ENCODE measurements around the gene SH3PXD2A. TPM values are rescaled to one million over a fixed set of nuclear protein-coding genes. Genes with fewer than 3 reads are reported as not detected.

Gene SH3PXD2A
- total RNA-seq, 1 donor, result 3.1 TPM

- Histone ChIP-seq H3K4me3 (ENCODE audit: low read length) (no peak overlapping the region), H3K27me3 (ENCODE audit: insufficient read depth, low read length) (no peaks in the 10 kb centered on the region), H3K4me1 (ENCODE audit: insufficient read depth, low read length) (no peaks in the 10 kb centered on the region), H3K9me3 (ENCODE audit: low read depth, low read length) (no peaks in the 10 kb centered on the region)
Measured at GRCh38 chr10:103714232-103714891, 141.0 kb downstream of the SH3PXD2A start.

- H3K4me3 ChIP-seq (ENCODE audit: low read length), result no peak overlapping the region
- H3K27me3 ChIP-seq (ENCODE audit: insufficient read depth, low read length), result no peaks in the 10 kb centered on the region
- H3K9me3 ChIP-seq (ENCODE audit: low read depth, low read length), result no peaks in the 10 kb centered on the region
- no peaks in the 10 kb centered on the region for H3K4me1 ChIP-seq (ENCODE audit: insufficient read depth, low read length)
Measured at GRCh38 chr10:103713676-103714075, 141.7 kb downstream of the SH3PXD2A start.

DNA sequence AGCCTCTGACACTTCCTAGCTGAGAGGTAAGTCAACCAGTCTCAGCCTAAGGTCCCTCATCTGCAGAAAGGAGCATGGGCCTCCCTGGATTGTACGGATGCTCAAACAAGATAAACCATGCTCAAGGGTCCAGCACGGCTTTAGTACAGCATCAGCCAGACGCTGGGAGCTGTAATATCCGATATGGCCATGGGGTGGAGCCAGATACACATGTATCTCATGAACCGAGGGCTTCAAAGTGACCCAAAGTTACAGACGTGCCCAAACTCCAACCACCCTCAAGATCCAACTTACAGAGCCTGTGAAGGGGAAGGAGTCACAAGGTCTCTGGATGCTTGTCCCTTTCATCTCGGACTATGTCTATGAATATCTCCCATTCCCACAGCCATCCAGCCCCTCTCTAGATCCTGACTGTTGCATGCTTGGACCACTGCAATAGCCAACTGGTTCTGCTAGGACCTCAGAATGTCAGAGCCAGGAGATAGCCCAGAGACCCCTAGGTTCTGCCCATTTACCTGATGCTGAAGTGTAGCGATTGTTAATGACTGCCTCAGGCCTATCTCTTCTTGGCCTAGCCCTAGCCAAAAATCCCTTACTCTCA, 142.4 kb downstream of the SH3PXD2A start:
- Histone ChIP-seq H3K9me3 (ENCODE audit: low read depth, low read length) (no peaks in the 10 kb centered on the region), H3K27me3 (ENCODE audit: insufficient read depth, low read length) (no peaks in the 10 kb centered on the region), H3K4me1 (ENCODE audit: insufficient read depth, low read length) (no peaks in the 10 kb centered on the region), H3K4me3 (ENCODE audit: low read length) (no peak overlapping the region)

DNA sequence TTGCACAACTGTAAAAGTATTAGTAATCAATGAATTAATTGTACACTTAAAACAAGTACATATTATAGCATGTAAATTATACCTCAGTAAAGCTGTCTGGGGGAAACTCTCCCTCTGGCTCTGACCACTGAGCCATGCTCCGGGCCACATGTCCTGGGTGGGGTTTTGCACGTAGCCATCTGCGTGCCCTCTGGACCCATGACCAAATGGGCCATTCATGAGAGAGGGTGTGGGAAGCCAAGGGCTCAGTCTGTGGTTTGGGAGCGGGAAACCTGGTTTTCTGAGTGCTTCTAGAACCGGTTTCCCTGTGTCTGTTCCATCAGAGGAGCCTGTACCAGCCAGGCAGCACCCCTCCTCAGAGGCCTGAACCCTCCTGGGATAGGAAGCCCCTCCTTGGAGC, 143.2 kb downstream of the SH3PXD2A start:
- Histone ChIP-seq H3K4me1 (ENCODE audit: insufficient read depth, low read length) (no peaks in the 10 kb centered on the region), H3K4me3 (ENCODE audit: low read length) (no peak overlapping the region), H3K27me3 (ENCODE audit: insufficient read depth, low read length) (no peaks in the 10 kb centered on the region), H3K9me3 (ENCODE audit: low read depth, low read length) (no peaks in the 10 kb centered on the region)

- Histone ChIP-seq H3K4me1 (ENCODE audit: insufficient read depth, low read length) (no peaks in the 10 kb centered on the region), H3K9me3 (ENCODE audit: low read depth, low read length) (no peaks in the 10 kb centered on the region), H3K27me3 (ENCODE audit: insufficient read depth, low read length) (no peaks in the 10 kb centered on the region), H3K4me3 (ENCODE audit: low read length) (no peak overlapping the region)
Measured at GRCh38 chr10:103711351-103711994, 143.9 kb downstream of the SH3PXD2A start.

- H3K4me1 ChIP-seq (ENCODE audit: insufficient read depth, low read length), result no peaks in the 10 kb centered on the region
- no peaks in the 10 kb centered on the region for H3K9me3 ChIP-seq (ENCODE audit: low read depth, low read length)
- no peaks in the 10 kb centered on the region for H3K27me3 ChIP-seq (ENCODE audit: insufficient read depth, low read length)
- no peak overlapping the region for H3K4me3 ChIP-seq (ENCODE audit: low read length)
Measured at GRCh38 chr10:103710490-103710889, 144.9 kb downstream of the SH3PXD2A start.

DNA sequence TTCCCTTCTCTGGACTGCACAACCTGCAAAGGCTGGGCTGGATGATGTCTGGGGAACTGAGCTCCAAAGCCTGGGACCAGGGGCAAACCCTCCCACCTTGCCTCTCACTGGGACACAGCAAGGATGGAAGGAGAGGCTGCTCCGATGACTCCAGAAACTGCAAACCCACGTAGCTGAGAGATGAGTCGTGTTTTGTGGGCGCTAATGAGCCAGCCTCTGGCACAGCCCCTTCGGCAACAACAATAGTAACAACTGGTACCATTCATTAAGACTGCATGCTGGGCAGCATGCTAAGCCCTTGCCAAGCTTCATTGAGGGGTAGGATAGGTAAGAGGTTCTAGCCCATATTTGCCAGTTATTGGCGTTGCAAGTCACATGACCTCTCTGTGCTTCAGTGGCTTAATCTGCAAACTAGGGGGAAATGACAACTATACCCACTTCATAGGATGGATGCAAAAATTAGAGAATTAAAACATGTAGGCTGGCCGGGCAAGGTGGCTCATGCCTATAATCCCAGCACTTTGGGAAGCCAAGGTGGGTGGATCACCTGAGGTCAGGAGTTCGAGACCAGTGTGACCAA, 145.9 kb downstream of the SH3PXD2A start:
- Histone ChIP-seq H3K27me3 (ENCODE audit: insufficient read depth, low read length) (no peaks in the 10 kb centered on the region), H3K4me1 (ENCODE audit: insufficient read depth, low read length) (no peaks in the 10 kb centered on the region), H3K4me3 (ENCODE audit: low read length) (no peak overlapping the region), H3K9me3 (ENCODE audit: low read depth, low read length) (no peaks in the 10 kb centered on the region)

DNA sequence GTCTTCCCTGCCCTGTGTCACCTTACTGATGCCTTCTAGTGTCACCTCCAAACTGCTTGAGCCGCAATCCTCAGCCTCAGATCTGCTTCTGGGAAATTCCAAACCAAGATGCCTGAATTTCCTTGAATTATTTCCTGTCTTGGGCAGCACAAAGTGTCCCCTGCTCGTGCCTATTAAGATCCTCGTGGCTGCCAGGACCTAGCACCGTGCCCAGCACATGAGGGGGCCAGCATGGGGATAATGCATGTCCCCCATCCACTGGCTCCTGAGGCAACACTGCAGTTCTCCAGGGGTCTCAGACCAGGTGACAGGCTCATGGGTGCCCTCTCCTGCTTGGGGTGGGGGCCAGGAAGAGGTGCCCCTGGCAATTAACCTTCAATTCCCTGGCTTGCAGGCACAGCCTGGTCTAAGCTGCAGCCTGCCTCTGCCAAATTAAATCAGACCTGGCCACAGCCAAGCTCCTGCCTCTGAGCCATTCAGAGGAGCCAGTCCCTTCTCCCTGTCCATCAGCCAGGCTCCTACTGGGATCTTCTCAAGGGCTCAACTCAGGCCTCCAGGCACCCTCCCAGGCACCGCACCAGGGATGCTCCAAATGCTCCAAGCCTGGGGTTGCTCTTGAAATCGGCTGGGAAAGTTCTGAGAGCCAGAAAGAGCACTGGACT, 146.6 kb downstream of the SH3PXD2A start:
- no peaks in the 10 kb centered on the region for H3K27me3 ChIP-seq (ENCODE audit: insufficient read depth, low read length)
- H3K9me3 ChIP-seq (ENCODE audit: low read depth, low read length), result no peaks in the 10 kb centered on the region
- H3K4me3 ChIP-seq (ENCODE audit: low read length), result no peak overlapping the region
- no peaks in the 10 kb centered on the region for H3K4me1 ChIP-seq (ENCODE audit: insufficient read depth, low read length)

DNA sequence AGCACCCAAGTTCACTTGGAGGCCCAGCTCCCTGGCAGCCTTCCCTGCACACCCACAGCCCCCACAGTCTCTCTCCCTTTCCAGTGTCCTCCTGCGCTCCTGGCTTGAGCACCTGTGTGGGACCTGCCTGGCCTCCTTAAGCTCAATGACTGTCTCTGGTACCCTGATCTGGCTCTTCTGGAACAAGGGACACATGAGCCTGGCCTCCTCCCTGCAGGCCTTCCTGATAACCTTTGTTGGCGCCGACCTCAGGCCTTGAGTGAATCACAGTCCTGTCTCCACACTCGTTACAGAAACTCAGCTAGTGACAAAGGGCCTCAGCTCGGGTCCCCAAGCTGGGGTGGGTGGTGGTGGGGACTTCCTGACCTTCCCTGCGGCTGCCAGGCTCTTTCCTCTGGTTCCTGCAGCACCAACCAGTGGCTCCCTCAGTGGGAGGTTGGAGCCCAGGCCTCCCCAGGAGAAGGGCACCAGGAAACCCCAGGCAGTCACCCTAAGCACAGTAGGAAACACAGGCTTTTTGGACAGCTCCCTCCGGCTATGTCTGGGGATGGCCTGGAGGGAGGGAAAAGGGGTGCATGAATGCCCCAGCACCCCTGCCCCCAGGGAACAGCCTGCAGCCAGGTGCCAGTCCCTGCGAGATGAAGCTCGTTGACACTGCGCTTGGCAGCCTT, 147.3 kb downstream of the SH3PXD2A start:
- no peak overlapping the region for H3K4me3 ChIP-seq (ENCODE audit: low read length)
- H3K27me3 ChIP-seq (ENCODE audit: insufficient read depth, low read length), result no peaks in the 10 kb centered on the region
- H3K9me3 ChIP-seq (ENCODE audit: low read depth, low read length), result no peaks in the 10 kb centered on the region
- H3K4me1 ChIP-seq (ENCODE audit: insufficient read depth, low read length), result no peaks in the 10 kb centered on the region

DNA sequence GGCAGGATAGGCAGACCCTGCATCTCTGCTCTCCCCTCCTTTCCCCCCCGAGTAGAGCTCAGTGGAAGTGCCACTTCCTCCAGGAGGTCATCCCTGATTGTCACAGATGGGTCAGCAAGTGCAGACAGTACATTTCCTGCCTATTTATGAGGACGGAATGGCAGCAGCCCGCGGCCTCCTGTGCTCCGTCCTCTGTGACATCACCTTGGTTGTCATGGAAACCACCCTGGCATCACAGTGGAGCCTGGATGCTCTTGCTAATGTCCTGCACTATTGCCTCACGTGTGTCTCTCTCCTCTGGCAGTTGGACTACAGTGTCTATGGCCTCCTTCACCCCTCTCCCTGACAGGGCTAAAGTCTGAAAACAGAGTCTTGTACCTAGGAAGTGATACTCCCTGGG, 148.6 kb downstream of the SH3PXD2A start:
- Histone ChIP-seq H3K27me3 (ENCODE audit: insufficient read depth, low read length) (no peaks in the 10 kb centered on the region), H3K9me3 (ENCODE audit: low read depth, low read length) (no peaks in the 10 kb centered on the region), H3K4me3 (ENCODE audit: low read length) (no peak overlapping the region), H3K4me1 (ENCODE audit: insufficient read depth, low read length) (no peaks in the 10 kb centered on the region)

GRCh38 chr10:103706047-103706446, 149.3 kb downstream of the SH3PXD2A start:
- H3K9me3 ChIP-seq (ENCODE audit: low read depth, low read length), result no peaks in the 10 kb centered on the region
- no peak overlapping the region for H3K4me3 ChIP-seq (ENCODE audit: low read length)
- H3K27me3 ChIP-seq (ENCODE audit: insufficient read depth, low read length), result no peaks in the 10 kb centered on the region
- H3K4me1 ChIP-seq (ENCODE audit: insufficient read depth, low read length), result no peaks in the 10 kb centered on the region

- Histone ChIP-seq H3K4me3 (ENCODE audit: low read length) (no peak overlapping the region), H3K9me3 (ENCODE audit: low read depth, low read length) (no peaks in the 10 kb centered on the region), H3K4me1 (ENCODE audit: insufficient read depth, low read length) (no peaks in the 10 kb centered on the region), H3K27me3 (ENCODE audit: insufficient read depth, low read length) (no peaks in the 10 kb centered on the region)
Measured at GRCh38 chr10:103703941-103704919, 151.1 kb downstream of the SH3PXD2A start.

DNA sequence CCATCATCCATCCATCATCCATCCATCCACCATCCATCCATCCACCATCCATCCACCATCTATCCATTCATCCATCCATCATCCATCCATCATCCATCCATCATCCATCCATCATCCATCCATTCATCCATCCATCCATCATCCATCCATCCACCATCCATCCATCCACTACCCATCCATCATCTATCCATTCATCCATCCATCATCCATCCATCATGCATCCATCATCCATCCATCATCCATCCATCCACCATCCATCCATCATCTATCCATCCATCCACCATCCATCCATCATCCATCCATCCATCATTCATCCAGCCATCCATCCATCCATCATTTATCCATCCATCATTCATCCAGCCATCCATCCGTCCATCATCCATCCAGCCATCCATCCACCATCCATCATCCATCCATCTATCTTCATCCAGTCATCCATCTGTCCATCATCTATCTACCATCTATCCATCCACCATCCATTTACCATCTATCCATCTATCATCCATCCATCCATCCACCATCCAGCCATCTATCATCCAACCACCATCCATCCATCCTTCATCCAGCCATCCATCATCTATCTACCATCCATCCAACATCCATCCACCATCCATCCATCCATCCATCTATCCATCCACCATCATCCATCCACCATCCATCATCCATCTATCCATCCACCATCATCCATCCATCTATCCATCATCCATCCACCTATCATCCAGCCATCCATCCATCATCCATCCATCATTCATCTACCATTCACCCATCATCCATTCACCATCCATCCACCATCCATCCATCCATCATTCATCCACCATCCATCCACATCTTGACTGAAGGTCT, 153.8 kb downstream of the SH3PXD2A start:
- no peaks in the 10 kb centered on the region for H3K9me3 ChIP-seq (ENCODE audit: low read depth, low read length)
- H3K27me3 ChIP-seq (ENCODE audit: insufficient read depth, low read length), result no peaks in the 10 kb centered on the region
- no peak overlapping the region for H3K4me3 ChIP-seq (ENCODE audit: low read length)
- peaks cover 3% of the 10 kb centered on the region for H3K4me1 ChIP-seq (ENCODE audit: insufficient read depth, low read length)

All from mononuclear cell (primary cell).